Measurements from ENCODE around the gene FOXJ3.

Gene FOXJ3

DNA sequence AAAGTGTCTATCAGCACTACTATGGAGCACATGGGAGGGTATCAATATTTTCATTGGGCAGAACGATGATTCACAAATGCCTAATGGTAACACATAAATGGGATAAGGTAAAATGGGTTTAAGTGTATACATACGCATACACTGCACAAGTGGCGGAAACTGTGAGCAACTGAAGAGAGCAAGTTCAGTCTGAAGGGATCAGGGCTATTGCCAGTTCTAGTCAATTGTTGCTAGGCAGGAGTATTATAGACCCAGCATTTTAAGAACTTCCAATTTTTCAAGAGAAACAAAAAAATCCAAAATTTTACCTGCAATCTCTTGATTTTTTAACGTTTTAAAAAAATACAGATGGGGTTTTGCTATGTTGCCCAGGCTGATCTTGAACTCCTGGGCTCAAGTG lies 23.1 kb downstream of the FOXJ3 start:
- TF ChIP-seq FOXP2 (optimal IDR thresholded peaks at IDR 0.05; ENCODE audit: control extremely low read depth, extremely low read length, insufficient read depth) (no peak), EZH2 (IDR thresholded peaks at IDR 0.05) (no peak), POLR2AphosphoS5 (IDR thresholded peaks at IDR 0.05; ENCODE audit: borderline replicate concordance, low read depth, low read length) (no peak)

GRCh38 chr1:42311138-42311537 lies 23.9 kb downstream of the FOXJ3 start:
- H3K9me3 ChIP-seq (ENCODE audit: low read depth, low read length): no peaks in the 10 kb centered on the region
- H3K4me3 ChIP-seq: no peak overlapping the region
- no peak for DNase-seq (ENCODE audit: low read depth, low spot score)
- H3K36me3 ChIP-seq (ENCODE audit: insufficient read depth, low read length): peaks cover 32% of the 10 kb centered on the region
- TF ChIP-seq EZH2 (IDR thresholded peaks at IDR 0.05): no peak
- H3K27ac ChIP-seq: no peak overlapping the region
- H3K9ac ChIP-seq (ENCODE audit: insufficient read length): no peak overlapping the region

More for the DNA sequence above, 23.1 kb downstream of the FOXJ3 start:
- Histone ChIP-seq H3K36me3 (ENCODE audit: insufficient read depth, low read length) (peaks cover 30% of the 10 kb centered on the region), H3K27ac (no peak overlapping the region), H3K9me3 (ENCODE audit: low read depth, low read length) (no peaks in the 10 kb centered on the region), H3K9ac (ENCODE audit: insufficient read length) (no peak overlapping the region), H3K4me3 (no peak overlapping the region)
- no peak for DNase-seq (ENCODE audit: low read depth, low spot score)

DNA sequence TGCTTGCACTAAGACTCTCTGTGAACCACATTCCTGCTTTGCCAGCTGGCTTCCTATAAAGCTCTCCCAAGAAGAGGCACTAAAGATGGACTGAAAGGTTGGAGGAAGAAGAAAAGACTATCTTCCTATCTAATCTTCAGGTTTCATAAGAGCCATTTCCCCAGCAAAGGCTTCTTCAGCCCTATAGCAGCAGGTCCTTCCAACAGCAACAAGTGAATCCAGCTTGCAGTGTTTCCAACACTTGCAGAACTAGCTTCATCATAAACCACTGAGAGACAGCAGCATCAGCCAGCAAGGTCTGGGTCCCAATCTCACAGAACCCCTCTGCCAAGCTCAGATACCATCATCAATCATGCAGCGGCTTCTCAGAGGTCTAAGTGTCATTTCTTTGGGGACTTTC lies 28.1 kb downstream of the FOXJ3 start:
- no peak for DNase-seq (ENCODE audit: low read depth, low spot score)
- no peak for TF ChIP-seq POLR2AphosphoS5 (IDR thresholded peaks at IDR 0.05; ENCODE audit: borderline replicate concordance, low read depth, low read length)
- TF ChIP-seq FOXP2 (optimal IDR thresholded peaks at IDR 0.05; ENCODE audit: control extremely low read depth, extremely low read length, insufficient read depth): no peak
- no peak for TF ChIP-seq EZH2 (IDR thresholded peaks at IDR 0.05)
- H3K36me3 ChIP-seq (ENCODE audit: insufficient read depth, low read length): peaks cover 68% of the 10 kb centered on the region
- 0 out of 2 replicates have a peak, but pooled peaks cover 9% of the 10 kb centered on the region for H3K9me3 ChIP-seq (ENCODE audit: low read depth, low read length)
- H3K9ac ChIP-seq (ENCODE audit: insufficient read length): no peak overlapping the region
- H3K27ac ChIP-seq: no peak overlapping the region
- no peak overlapping the region for H3K4me3 ChIP-seq

GRCh38 chr1:42305639-42306038 lies 29.4 kb downstream of the FOXJ3 start:
- H3K9me3 ChIP-seq (ENCODE audit: low read depth, low read length): peaks cover 19% of the 10 kb centered on the region; the same call in 1 of the 2 replicates
- no peak for DNase-seq (ENCODE audit: low read depth, low spot score)
- no peak overlapping the region for H3K27ac ChIP-seq
- no peak overlapping the region for H3K9ac ChIP-seq (ENCODE audit: insufficient read length)
- no peak overlapping the region for H3K4me3 ChIP-seq
- no peak for TF ChIP-seq FOXP2 (optimal IDR thresholded peaks at IDR 0.05; ENCODE audit: control extremely low read depth, extremely low read length, insufficient read depth)
- TF ChIP-seq POLR2AphosphoS5 (IDR thresholded peaks at IDR 0.05; ENCODE audit: borderline replicate concordance, low read depth, low read length): no peak
- no peak for TF ChIP-seq EZH2 (IDR thresholded peaks at IDR 0.05)
- peaks cover 75% of the 10 kb centered on the region for H3K36me3 ChIP-seq (ENCODE audit: insufficient read depth, low read length)

DNA sequence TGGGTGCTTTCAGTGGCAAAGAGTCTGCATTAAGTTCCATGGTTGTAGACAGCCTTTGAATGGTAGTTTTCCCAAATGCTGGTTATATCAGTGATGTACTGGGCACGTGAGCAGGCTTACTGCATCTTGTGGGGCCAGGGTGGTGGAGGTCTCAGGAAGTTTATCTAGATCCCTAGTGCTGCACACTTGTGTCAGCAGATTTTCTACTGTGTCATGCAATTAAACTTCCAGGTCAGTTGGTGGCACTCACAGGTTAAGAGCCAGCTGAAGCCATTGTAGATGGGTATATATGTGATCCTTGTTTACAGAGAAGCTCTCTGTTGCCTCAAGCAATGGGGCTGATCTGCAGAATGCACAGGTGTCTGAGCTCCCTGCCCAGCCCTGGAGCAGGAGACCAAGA lies 33.0 kb downstream of the FOXJ3 start:
- Histone ChIP-seq H3K4me3 (no peak overlapping the region), H3K9me3 (ENCODE audit: low read depth, low read length) (peaks cover 26% of the 10 kb centered on the region), H3K36me3 (ENCODE audit: insufficient read depth, low read length) (peaks cover 70% of the 10 kb centered on the region), H3K27ac (no peak overlapping the region), H3K9ac (ENCODE audit: insufficient read length) (no peak overlapping the region)
- no peak for DNase-seq (ENCODE audit: low read depth, low spot score)
- no peak for TF ChIP-seq POLR2AphosphoS5 (IDR thresholded peaks at IDR 0.05; ENCODE audit: borderline replicate concordance, low read depth, low read length)
- TF ChIP-seq FOXP2 (optimal IDR thresholded peaks at IDR 0.05; ENCODE audit: control extremely low read depth, extremely low read length, insufficient read depth): no peak
- no peak for TF ChIP-seq EZH2 (IDR thresholded peaks at IDR 0.05)

DNA sequence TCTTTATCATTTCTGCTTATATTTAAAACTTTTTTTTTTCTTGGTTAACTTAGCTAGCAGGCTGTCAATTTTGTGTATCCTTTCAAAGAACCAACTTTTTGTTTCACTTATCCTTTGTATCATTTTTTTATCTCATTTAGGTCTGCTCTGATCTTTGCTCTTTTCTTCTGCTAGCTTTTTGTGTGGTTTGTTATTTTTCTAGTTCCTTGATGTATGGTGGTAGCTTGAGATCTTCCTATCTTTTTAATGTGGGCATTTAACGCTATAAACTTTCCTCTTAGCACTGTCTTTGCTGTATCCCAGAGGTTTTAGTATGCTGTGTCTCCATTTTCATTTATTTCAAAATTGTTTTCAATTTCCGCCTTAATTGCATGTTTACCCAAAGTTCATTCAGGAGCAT lies 36.5 kb downstream of the FOXJ3 start:
- Histone ChIP-seq H3K9me3 (ENCODE audit: low read depth, low read length) (peaks cover 22% of the 10 kb centered on the region), H3K4me3 (no peak overlapping the region), H3K9ac (ENCODE audit: insufficient read length) (no peak overlapping the region), H3K36me3 (ENCODE audit: insufficient read depth, low read length) (peaks cover 51% of the 10 kb centered on the region), H3K27ac (no peak overlapping the region)
- DNase-seq (ENCODE audit: low read depth, low spot score): no peak
- TF ChIP-seq EZH2 (IDR thresholded peaks at IDR 0.05) (no peak), POLR2AphosphoS5 (IDR thresholded peaks at IDR 0.05; ENCODE audit: borderline replicate concordance, low read depth, low read length) (no peak), FOXP2 (optimal IDR thresholded peaks at IDR 0.05; ENCODE audit: control extremely low read depth, extremely low read length, insufficient read depth) (no peak)

GRCh38 chr1:42295816-42296215 lies 39.2 kb downstream of the FOXJ3 start:
- Histone ChIP-seq H3K27ac (no peak overlapping the region), H3K9me3 (ENCODE audit: low read depth, low read length) (peaks cover 9% of the 10 kb centered on the region), H3K36me3 (ENCODE audit: insufficient read depth, low read length) (peaks cover 37% of the 10 kb centered on the region), H3K9ac (ENCODE audit: insufficient read length) (no peak overlapping the region), H3K4me3 (no peak overlapping the region)
- TF ChIP-seq EZH2 (IDR thresholded peaks at IDR 0.05) (no peak), POLR2AphosphoS5 (IDR thresholded peaks at IDR 0.05; ENCODE audit: borderline replicate concordance, low read depth, low read length) (no peak), FOXP2 (optimal IDR thresholded peaks at IDR 0.05; ENCODE audit: control extremely low read depth, extremely low read length, insufficient read depth) (no peak)
- DNase-seq (ENCODE audit: low read depth, low spot score): no peak

- Histone ChIP-seq H3K9me3 (ENCODE audit: low read depth, low read length) (no peaks in the 10 kb centered on the region; the same call in 1 of the 2 replicates), H3K36me3 (ENCODE audit: insufficient read depth, low read length) (peaks cover 12% of the 10 kb centered on the region), H3K9ac (ENCODE audit: insufficient read length) (no peak overlapping the region), H3K27ac (no peak overlapping the region), H3K4me3 (no peak overlapping the region)
- no peak for TF ChIP-seq EZH2 (IDR thresholded peaks at IDR 0.05)
- no peak for TF ChIP-seq FOXP2 (optimal IDR thresholded peaks at IDR 0.05; ENCODE audit: control extremely low read depth, extremely low read length, insufficient read depth)
- TF ChIP-seq POLR2AphosphoS5 (IDR thresholded peaks at IDR 0.05; ENCODE audit: borderline replicate concordance, low read depth, low read length): no peak
- DNase-seq (ENCODE audit: low read depth, low spot score): no peak
Observed at GRCh38 chr1:42290130-42290529, 44.9 kb downstream of the FOXJ3 start.

DNA sequence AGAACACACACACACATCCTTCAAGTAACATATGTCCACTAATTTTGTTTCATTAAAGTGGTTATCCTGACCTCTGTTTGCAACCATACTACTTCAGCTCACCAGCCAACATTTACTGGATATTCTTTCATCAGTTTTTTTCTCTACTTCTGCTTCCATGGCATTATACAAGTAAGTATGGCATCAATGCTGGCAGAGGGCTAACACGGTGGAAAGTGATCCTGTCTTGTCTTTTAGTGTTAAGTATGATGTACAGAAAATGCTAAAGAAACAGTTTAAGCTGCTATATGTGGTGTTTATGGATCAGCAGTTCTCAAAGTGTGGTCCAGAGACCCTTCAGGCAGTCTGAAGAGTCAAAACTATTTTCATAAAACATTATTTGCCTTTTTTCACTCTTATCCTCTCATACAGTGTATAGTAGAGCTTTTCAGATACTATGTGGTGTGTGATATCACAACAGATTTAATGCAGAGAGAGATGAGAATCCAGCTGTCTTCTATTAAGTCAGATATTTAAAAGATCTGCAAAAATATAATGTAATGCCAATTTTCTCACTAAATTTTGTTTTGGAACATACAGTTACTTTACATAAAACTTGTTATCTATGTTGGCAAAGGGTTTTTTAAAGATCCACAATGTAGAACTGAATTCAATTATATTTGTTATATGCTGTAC lies 46.6 kb downstream of the FOXJ3 start:
- TF ChIP-seq POLR2AphosphoS5 (IDR thresholded peaks at IDR 0.05; ENCODE audit: borderline replicate concordance, low read depth, low read length) (no peak), FOXP2 (optimal IDR thresholded peaks at IDR 0.05; ENCODE audit: control extremely low read depth, extremely low read length, insufficient read depth) (no peak), EZH2 (IDR thresholded peaks at IDR 0.05) (no peak)
- H3K9ac ChIP-seq (ENCODE audit: insufficient read length): no peak overlapping the region
- peaks cover 12% of the 10 kb centered on the region for H3K36me3 ChIP-seq (ENCODE audit: insufficient read depth, low read length)
- no peaks in the 10 kb centered on the region; the same call in 1 of the 2 replicates for H3K9me3 ChIP-seq (ENCODE audit: low read depth, low read length)
- no peak for DNase-seq (ENCODE audit: low read depth, low spot score)
- no peak overlapping the region for H3K4me3 ChIP-seq
- H3K27ac ChIP-seq: no peak overlapping the region
